ENCODE measurements around the gene EPHA4.

EPHA4 gene

DNA sequence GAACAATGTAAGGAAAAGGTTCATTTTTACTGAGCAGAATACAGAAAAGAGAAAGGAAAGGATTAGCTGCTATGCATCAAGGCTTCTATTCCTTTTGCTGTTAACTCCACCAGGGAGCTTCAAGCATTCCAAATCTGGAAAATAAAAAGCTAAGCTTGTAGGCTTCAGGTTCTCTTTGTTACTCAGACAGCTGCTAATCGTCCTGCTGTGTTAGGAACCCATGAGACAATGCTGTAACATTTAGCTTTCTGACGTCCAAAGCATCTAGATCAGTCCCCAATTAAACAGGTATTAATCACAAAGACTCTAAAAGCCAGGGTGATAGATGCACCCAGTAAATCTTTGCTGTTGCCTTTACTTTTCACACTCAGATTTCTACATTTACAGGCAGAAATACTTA is 103.8 kb downstream of the EPHA4 start:
- no peak for DNase-seq (ENCODE audit: low spot score)

DNA sequence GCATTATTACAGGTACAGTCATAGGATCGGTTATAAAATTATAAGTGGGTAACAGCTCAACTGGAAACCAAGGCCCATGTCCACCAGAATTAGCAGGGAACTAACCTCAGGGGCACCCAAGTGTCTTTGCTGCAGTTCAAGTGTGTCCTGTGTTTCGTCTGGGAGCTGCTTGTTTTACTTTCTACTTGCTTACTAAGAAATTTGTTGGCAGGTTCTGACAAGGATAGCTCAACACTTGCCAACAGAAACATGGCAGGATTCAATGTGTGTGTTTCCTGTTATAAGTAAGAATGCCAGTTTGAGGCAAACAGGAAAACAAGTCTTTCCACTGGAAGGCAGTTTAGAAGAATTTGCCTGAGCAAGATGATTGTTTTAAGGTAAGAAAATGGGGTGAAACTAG is 104.5 kb downstream of the EPHA4 start:
- no peak for DNase-seq (ENCODE audit: low spot score)

DNA sequence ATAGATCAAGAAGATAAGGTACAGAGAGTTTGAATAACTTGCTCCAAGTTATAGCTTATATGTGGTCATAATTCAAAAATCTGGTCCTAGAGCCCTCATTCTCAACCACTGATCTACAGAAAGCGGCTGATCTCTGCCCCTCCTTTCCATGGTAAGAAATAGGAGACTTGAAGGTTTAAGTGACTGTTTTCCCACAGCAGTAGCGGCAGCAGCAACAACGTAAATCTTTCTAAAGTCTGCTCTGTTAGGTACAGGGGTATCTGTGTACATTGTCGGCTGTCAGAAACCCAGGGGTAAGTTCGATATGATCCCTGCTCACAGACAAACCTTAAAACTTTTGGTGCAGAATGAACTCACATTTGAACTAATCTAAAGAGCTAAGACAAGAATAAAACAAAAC is 105.4 kb downstream of the EPHA4 start:
- DNase-seq (ENCODE audit: low spot score) = no peak

DNA sequence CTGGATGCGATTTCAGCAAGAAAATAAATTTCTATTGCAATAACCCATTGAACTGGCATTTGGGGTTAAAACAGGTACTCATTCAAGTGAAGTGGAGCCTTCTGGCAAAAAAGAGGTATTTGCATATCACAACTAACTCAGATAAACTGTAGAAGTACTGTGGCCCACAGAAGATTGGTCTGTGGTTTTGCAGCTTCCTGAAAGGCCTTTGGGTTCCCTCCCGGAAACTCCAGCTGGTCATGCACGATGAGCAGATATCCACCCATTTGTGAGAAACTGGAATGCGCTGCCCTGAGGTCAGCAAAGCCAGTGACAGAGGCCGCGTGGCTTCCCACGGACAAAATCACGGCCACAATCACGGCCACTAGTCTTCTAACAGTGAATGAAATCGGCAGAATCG is 106.3 kb downstream of the EPHA4 start:
- DNase-seq (ENCODE audit: low spot score) = no peak

DNA sequence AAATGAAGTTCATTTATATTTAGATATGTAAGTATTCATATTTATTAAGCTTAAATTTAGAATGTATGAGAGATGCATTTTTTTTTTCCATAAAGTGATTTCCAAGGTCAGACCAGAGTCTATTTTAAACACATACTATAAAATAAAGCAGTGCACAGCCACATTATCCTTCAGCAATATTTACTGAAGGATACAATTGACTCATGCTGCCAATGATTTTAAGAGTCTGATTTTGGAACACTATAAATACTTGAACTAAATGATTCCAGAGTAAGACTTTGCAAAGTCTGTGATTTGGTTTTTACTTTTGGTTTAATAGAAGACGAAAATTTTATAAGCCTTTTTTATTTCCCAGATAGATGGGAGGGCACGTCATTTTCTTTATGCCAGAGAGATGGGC is 107.1 kb downstream of the EPHA4 start:
- no peak for DNase-seq (ENCODE audit: low spot score)

DNA sequence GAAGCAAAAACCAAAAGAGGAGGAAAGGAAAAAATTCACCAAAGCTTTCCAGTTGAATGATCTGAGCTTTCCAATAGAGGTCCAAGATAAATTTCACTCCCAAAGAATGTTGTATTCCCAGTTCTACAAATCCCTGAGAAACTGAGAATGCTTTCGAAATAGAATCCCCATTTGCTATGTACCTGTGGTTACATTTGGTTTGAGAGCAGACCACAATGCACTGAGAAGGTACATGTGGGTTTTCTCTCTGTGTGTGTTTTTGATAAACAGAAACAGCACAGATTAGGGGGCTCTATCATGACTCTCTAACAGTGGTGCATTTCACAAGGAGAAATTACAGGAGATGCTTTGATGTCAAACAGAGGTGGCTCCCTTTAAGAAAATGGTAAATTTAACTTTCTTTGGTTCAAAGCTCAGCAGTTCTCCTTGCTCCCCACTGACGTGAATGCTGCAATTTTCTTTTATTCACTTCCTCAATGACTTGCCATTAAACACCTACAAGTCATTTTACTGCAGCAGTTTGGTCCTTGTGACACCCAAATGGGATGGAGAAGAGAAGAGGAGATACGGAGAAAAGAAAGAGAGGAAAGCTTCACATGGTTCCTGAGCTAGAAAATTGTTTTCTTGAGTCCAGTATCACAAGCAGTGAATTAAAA is 108.7 kb downstream of the EPHA4 start:
- DNase-seq (ENCODE audit: low spot score) = no peak

DNA sequence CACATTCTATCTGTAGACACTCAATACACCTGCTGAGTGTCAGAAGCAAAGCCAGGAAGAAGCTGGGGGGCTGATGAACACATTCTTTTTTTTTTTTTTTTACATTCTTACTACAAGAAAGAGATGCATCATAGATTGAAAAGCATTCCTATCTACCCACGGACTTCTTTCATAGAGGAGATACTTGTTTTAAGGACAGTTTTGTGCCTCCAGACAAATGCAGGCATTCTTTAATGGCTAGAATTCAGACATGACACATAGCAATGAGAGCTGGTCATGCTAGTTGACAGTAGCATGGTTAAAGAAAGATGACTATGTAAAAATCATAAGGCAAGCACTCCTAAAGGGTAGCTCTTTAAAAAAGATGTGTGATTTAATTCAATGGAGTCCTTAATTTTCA is 110.2 kb downstream of the EPHA4 start:
- peak; percentile 19 for DNase-seq (ENCODE audit: low spot score)

DNA sequence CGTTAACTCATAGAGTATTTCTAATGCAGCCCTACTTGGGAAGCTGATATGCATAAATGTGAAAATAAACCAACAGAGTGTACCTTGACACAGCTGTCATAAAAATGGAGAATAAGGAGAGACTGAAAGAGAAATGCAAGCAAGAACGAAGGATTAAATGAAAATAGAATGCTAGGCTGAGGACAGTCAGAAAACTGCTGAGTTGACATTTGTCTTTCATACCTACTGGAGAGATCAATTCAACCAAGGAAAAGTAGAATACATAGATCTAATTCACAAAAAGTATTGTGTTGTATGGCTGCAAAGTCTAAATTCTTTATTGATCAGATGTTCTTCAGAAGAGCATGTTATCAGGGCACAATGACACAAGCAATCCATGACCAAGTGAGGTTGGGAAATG is 112.0 kb downstream of the EPHA4 start:
- DNase-seq (ENCODE audit: low spot score) = no peak

DNA sequence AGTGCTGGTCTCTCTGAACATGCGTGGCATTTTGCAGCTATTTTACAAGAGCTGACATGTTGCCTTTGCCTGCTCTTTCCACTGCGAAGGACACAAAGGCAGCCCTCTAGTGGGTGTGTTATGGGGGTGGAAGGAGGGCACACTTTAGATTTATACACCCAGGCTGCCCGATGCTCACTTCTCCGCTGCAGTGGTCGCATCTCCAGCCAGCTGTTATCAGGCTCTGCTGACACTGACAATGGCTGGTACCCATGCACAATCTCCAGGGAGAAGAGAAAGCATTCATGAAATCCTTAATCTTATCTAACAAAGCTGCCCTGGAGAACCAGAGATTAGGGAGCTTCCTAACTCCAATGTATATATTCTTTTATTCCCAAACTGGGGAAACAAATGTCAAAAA is 113.5 kb downstream of the EPHA4 start:
- no peak for DNase-seq (ENCODE audit: low spot score)

DNA sequence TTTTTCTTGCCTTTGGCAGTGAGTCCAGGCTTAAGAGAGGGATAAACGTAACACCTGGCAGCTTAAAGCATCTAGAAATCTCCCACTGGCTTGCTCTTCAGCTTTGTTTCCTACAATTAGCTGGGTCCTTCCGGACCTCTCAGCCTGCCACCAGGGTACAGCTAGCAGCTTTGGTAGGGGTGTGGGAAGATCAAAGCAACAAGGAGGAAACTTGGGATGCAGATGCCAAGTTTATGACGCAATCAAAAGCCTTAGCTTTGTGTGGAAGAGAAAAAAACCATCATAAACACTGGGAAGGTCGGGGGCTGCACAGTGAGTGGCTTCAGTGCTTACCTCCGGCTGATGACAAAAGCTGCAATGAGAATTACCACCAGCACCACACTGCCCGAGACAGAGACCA is 116.9 kb downstream of the EPHA4 start:
- DNase-seq (ENCODE audit: low spot score) = no peak

DNA sequence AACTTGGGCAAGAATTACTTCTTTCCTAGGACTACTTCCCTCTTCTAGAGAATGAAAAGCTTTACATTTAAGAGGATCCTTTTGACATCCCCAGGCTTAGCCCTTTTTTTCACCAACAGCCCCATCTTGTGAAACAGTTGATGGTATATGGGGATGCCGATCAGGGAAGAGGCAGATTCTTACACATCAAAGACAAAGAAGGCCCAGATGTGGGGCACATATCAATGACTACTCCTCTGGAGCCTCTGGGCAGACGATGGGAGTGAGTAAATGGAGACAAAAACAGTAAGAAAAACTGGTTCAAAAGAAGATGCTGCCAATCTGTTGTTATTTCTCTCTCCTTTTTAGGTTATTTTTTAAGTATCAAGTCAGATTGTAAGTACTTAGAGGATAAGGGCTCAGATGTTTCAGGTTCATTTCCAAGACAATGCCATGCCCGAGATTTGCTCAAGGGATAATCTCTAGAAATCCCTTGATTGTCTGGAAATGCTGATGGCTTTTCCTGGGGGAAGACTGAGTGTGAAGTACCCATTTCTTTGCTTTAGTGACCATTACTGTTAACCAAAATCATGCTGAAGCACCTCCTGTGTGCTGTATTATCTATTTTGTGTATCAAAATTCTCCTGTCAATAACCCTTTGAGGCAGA is 117.5 kb downstream of the EPHA4 start:
- no peak for DNase-seq (ENCODE audit: low spot score)

DNA sequence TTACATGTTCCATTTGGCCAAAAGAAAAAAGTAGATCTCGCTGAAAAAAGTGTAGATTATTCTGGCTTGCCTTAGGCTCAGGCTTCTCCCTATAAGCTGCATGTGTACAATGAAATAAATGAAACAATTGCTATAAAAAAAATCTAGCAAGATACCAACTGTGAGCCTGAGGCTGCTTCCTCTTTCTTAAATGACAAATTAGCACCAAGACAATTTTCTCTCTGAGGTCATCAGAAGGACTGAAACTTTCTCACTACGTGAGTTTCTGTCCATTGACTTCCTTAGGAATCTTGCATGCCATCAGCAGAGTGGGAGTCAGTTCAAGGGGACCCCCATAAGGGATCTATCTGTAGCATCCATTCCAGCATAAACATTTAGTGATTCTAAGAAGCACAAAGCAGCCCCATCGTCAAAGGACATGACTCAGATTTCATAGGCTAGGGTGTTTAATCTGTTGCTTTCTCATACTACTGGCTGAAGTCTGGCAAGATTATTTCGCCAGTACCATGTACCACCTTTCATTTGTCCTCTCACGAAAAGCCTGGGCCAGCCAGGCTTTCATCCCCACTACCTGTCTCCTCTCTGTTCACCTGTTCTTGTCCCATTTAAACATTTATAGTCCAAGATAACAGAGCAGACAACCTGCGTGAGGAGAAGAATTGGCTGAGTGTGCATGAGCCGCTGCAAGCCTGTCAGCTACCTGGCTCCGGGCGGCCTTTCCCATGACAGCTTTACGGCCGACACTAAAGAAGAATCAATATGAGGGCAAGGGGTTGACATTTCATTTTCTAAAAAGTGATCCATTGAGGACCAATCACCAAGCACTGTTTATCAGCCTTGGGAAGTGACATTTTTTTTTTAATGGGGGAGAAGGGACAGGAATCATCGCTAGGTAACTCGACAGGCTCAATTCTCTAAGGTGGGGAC is 120.0 kb downstream of the EPHA4 start:
- DNase-seq (ENCODE audit: low spot score) = no peak

DNA sequence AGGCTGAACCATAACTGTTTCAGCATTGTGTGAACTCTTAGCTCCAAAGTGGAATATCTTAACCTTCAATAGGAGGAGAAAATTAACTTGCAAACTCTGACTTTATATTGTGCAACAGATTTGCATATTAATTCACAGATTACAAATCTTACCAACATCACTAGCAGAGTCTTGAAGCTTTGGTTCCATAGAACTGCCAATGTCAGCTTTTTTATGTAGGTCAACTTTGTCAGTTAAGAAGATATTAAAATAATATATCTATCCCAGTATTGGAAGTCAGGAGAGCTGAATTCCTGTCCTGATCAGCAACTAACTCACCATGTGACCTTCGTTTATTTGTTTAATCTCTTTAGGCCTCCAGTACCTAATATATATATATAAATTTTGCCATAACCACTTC is 121.8 kb downstream of the EPHA4 start:
- DNase-seq (ENCODE audit: low spot score) = no peak

DNA sequence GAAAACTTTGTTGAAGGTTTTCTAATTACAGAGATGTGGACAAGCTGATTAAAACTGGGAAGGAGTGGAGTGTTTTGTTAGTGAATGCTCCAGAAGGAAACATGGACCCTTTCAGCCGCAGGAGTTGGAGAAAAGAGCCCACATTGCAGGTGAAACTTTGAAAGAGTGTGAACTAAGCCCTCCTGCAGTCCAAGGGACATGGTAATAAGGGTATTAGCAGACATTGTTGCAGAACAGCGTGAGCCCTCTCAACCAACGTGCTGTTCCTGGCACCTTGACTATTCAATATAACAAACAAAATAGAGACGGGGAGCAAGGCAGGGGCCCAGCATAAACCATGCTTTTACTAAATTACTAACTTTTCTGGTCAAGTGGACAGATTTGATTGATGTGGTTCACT is 122.7 kb downstream of the EPHA4 start:
- no peak for DNase-seq (ENCODE audit: low spot score)

DNA sequence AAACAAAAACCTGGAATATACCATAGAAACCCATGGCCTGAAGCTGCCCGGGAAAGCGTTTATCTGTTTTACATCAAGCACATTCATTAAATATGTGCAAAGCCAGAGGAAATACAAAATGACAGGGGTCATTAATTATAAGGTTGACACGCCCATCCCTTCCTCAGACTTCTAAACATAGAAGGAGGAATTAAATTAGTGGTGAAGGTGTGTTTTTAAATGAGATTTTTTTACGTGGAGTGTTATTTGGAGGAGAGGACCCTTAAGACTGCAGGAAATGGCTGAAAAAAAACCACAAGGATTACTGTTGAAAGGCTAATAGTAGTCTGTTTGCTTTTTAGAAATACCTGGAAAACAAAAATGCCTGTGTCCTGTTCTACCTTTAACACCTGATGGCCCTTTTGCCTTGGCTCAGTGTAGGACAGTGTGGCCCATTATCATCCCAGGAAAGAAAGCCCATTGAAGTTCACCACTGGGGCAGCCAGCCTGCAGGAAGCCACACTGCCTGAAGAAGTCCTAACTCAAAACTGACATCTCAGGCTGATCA is 123.2 kb downstream of the EPHA4 start:
- DNase-seq (ENCODE audit: low spot score) = no peak

DNA sequence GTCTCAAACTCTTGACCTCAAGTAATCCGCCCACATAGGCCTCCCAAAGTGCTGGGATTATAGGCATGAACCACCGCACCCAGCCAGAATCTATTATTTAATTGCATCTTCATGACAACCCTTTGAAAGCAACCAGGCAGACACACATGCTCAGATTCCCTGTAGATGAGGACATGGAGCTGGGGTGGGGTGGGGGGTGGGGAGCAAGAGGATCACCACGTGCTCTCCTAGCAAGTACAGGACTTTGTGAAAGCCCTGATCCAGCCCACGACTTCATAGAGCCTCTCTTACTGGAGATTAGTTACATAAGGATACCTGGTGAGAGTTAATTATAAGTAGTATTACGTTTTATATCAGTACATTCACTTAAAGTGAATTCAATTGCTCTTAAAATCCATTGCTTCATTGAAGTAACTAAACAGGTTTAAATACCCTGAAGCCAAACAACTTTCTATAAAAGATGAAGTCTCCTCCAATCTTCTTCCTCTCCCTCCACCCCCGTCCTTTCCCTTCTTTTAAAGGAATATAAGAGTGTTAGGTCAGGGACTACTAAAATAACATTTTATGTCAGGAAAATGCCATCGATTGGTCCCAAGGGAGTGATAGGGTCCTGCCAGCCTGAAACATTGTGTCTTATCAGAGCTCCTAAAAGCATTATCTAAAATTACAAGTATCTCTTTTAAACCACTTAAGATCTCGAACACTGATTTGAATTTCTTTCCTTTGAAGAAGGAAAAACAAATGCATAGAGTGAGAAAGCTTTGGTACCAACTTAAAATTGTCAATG is 123.9 kb downstream of the EPHA4 start:
- DNase-seq (ENCODE audit: low spot score) = no peak

DNA sequence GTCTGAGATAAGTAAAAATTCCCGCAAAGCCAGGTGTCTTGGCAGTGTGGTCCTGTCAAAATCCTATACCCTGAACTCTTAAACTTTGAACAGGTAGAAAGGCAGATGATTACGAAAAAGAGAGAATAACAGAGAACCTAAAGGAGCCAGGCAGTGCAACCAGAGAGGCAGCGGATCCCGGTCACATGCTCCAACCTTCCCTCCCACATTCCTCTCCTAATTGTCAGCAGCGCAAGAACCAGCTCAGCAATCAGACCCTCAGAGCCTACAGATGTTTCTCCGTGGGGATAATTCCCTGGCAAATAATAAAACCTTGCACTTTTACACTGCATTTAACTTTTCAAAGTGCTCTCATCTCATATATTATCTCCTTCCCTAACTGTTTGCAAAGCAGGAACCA is 124.8 kb downstream of the EPHA4 start:
- no peak for DNase-seq (ENCODE audit: low spot score)

DNA sequence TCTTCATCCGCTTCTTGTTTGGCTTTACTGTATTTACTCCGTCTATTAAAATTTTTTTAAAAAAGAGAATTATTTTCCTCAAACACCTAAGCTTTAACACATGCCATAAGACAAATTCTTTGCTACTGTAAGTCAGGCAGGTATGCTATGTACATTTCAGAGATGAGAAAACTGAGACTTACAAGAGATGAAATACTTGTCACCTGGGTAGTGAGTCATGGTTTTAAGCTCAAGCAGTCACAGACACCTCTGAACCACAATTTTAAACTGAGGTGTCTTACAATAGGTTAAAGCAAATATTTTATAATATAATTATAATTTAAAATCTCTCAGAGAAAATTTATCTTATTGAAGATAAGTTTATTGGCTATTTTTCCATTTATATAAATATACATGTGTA is 126.0 kb downstream of the EPHA4 start:
- no peak for DNase-seq (ENCODE audit: low spot score)

DNA sequence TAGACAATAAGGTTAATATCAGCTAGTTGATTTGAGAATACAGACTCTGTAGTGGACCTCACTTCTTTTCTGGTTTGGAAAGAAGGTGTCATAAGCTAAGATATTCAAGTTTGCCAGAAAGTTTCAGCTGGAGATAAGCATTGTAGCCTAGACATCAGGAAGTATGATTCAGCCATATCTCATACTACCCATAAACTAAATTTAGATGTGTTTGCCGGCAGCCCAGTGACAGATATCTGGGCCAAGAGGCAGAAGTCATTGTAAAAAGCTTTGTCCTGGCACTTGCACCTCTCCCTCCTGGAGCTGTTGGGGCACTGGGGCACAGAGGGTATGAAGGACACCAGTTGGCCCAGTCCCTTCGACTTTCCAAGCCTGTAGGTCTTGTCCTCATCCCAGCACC is 128.0 kb downstream of the EPHA4 start:
- DNase-seq (ENCODE audit: low spot score) = no peak

DNA sequence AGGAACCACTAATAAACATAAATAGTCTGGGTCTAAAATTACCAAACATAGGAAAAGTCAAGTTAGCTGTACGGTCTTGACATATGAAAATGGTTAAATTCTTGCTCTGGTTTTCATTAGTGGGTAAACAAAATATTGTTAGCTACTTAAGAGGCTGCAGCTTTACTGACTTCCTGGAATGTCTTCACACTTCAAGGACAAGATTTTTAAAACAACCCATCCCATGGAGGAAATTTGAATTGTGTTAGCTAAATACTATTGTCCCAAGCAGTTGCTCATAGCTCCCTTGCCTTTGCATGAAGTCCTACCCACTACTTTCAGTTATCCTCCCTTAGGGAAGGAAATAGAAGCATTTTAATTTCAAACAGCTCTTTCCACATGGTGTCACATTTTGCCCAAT is 128.5 kb downstream of the EPHA4 start:
- no peak for DNase-seq (ENCODE audit: low spot score)

DNA sequence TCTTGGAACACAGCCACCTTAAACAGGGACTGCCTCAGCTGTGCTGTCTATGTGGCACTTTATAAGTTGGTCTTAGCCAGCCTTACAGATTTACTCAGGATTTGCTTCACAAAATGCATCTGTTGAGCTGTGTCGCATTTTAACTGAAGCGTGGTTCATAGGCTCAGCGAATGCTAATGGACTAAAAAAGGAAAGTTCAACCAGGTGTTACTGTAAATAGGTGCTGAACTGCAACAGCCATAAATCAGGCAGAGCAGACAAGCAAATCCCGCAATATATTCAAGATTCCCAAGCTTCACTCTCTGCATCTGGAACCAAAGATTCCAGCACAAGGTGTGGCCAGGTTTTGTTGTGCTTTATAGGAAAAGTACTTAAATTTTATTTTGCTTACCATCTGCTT is 130.0 kb downstream of the EPHA4 start:
- no peak for DNase-seq (ENCODE audit: low spot score)

Measured in COLO829 (cell line).